Type B pancreatic cell (in vitro differentiated cells): ENCODE results near the gene CGB1. TPM values are rescaled to one million over a fixed set of nuclear protein-coding genes. Genes with fewer than 3 reads are reported as not detected.

Experiments
- DNase-seq: peaks from one replicate; pipeline ENCODE4 v3.0.0; 2021; ENCODE audit warnings: mixed read lengths; ENCODE audit not compliant: unreplicated experiment; ENCODE audit errors: extremely low spot score
- H3K27ac Mint-ChIP-seq: 2 replicates; pipeline ENCODE4 v1.8.0; 2021; ENCODE audit warnings: mild to moderate bottlenecking, mixed read lengths
- H3K27me3 Mint-ChIP-seq: 2 replicates; pipeline ENCODE4 v1.8.0; 2021; ENCODE audit warnings: mixed read lengths
- H3K36me3 Mint-ChIP-seq: 2 replicates; pipeline ENCODE4 v1.8.0; 2021; ENCODE audit warnings: mixed read lengths
- H3K4me1 Mint-ChIP-seq: one replicate; pipeline ENCODE4 v1.8.0; 2021; ENCODE audit warnings: mixed read lengths; ENCODE audit not compliant: unreplicated experiment
- H3K4me3 Mint-ChIP-seq: 2 replicates; pipeline ENCODE4 v1.8.0; 2021; ENCODE audit warnings: mild to moderate bottlenecking, mixed read lengths
- H3K9me3 Mint-ChIP-seq: 2 replicates; pipeline ENCODE4 v1.8.0; 2021; ENCODE audit warnings: mixed read lengths
- total RNA-seq: library from RNA; stranded (reverse); gene quantifications from 2 replicates; pipeline ENCODE4 v1.2.1, GENCODE V29; 2021; ENCODE audit warnings: low replicate concordance
- TF ChIP-seq, protein P1 (sequence below): fragments of 200-600 bp; sonication (generic); conservative IDR thresholded peaks from 2 replicates; pipeline ENCODE4 v1.5.0; 2021; ENCODE audit warnings: antibody characterized with exemption, mild to moderate bottlenecking

CGB1 gene
- total RNA-seq, 1 donor from 2014 or later: not detected

GRCh38 chr19:48999481-49000325, 37.0 kb downstream of the CGB1 start:
- Mint-ChIP-seq H3K36me3 (peaks cover 6% of the 10 kb centered on the region), H3K27ac (peak overlapping the region; percentile 21), H3K4me1 (peaks cover 17% of the 10 kb centered on the region), H3K27me3 (no peaks in the 10 kb centered on the region), H3K4me3 (peak overlapping the region; percentile 5), H3K9me3 (no peaks in the 10 kb centered on the region)
- DNase-seq: no peak
- TF ChIP-seq, protein P1, sequence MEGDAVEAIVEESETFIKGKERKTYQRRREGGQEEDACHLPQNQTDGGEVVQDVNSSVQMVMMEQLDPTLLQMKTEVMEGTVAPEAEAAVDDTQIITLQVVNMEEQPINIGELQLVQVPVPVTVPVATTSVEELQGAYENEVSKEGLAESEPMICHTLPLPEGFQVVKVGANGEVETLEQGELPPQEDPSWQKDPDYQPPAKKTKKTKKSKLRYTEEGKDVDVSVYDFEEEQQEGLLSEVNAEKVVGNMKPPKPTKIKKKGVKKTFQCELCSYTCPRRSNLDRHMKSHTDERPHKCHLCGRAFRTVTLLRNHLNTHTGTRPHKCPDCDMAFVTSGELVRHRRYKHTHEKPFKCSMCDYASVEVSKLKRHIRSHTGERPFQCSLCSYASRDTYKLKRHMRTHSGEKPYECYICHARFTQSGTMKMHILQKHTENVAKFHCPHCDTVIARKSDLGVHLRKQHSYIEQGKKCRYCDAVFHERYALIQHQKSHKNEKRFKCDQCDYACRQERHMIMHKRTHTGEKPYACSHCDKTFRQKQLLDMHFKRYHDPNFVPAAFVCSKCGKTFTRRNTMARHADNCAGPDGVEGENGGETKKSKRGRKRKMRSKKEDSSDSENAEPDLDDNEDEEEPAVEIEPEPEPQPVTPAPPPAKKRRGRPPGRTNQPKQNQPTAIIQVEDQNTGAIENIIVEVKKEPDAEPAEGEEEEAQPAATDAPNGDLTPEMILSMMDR: peak; percentile 82

DNA sequence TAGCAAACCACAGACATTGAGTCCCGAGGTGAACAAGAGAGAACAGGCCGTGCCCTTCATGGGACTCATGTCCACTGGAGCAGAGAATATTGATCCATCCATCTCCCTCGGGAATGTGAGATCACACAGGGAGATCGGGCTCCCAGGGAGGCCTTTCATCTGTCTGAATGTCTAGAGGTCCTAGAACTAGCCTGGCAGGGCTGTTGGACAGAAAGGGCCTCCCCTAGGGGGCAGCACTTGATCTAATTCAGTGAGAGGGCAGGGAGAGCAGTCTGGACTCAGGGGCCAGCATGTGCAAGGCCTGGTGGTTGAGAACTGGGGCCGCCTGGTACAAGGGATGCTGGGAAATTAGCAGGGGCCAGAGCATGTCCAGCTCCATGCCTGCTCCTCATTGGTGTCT, 38.7 kb downstream of the CGB1 start:
- Mint-ChIP-seq H3K27ac (no peak overlapping the region), H3K4me3 (peak overlapping the region; percentile 27)

GRCh38 chr19:48994035-48994386, 42.7 kb downstream of the CGB1 start:
- DNase-seq: no peak
- TF ChIP-seq, protein P1: no peak
- Mint-ChIP-seq H3K36me3 (peaks cover 15% of the 10 kb centered on the region), H3K27me3 (no peaks in the 10 kb centered on the region), H3K9me3 (no peaks in the 10 kb centered on the region), H3K4me3 (peak overlapping the region; percentile 99), H3K27ac (peak overlapping the region; percentile 100), H3K4me1 (peaks cover 30% of the 10 kb centered on the region)

More for the DNA sequence above, 38.7 kb downstream of the CGB1 start:
- Mint-ChIP-seq H3K4me1 (peaks cover 27% of the 10 kb centered on the region), H3K27me3 (no peaks in the 10 kb centered on the region), H3K9me3 (no peaks in the 10 kb centered on the region), H3K36me3 (peaks cover 14% of the 10 kb centered on the region)
- DNase-seq: no peak
- TF ChIP-seq, protein P1: peak; percentile 71

GRCh38 chr19:48993175-48994034, 43.3 kb downstream of the CGB1 start, which contains the start of the genes GYS1 and RUVBL2:
GYS1 (minus strand) TSS chr19:48993309; CDS start chr19:48993112, 197 bp downstream.
RUVBL2 (plus strand) TSS chr19:48993887; CDS start chr19:48993912, 25 bp downstream.
- Mint-ChIP-seq H3K27ac (peak within 1 kb of the TSS; percentile 100), H3K4me1 (peaks cover 30% of the 10 kb centered on the region), H3K4me3 (peak within 1 kb of the TSS; percentile 99), H3K36me3 (peaks cover 15% of the 10 kb centered on the region), H3K27me3 (no peaks in the 10 kb centered on the region), H3K9me3 (no peaks in the 10 kb centered on the region)
- TF ChIP-seq, protein P1: peak; percentile 97
- DNase-seq: peak; percentile 100

DNA sequence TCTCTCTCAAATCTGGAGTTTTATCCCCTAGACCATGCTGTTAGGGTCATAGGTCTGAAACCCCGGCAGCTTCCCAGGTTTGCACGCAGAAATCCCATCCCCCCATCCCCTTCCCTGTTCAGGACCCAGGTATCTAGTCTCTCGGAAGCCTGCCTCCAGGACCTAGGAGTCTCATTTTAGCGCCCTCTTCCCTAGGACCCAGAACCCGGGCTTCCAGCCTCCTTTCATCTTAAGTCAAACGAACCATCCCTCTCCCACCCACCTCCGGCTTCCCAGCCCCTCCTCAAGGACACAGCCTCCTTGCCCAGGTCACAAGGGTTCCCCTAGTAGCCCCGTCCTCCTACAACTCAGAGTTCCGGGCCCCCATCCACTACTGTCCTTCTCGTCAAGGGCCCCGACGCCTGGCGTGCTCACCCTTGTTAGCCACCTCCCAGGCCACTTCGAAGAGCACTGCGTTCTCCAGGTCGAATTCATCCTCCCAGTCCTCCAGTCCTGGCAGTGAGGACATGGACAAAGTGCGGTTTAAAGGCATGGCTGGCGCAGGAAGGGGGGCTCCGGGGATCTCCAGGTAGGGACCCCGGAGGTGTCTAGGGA, 44.0 kb downstream of the CGB1 start:
- Mint-ChIP-seq H3K4me1 (peaks cover 26% of the 10 kb centered on the region), H3K36me3 (peaks cover 20% of the 10 kb centered on the region), H3K27me3 (no peaks in the 10 kb centered on the region), H3K4me3 (peak overlapping the region; percentile 99), H3K9me3 (no peaks in the 10 kb centered on the region), H3K27ac (peak overlapping the region; percentile 100)
- TF ChIP-seq, protein P1: no peak
- no peak for DNase-seq
